K562 (cell line): ENCODE measurements around the gene ZFP36. TPM values are rescaled to one million over a fixed set of nuclear protein-coding genes. Genes with fewer than 3 reads are reported as not detected.

Source experiments
- ARID2 ChIP-seq: fragments of 450-650 bp; IDR thresholded peaks from 2 replicates; pipeline ENCODE4 v1.6.1; 2017; ENCODE audit warnings: antibody characterized with exemption, mild to moderate bottlenecking
- CHD1 ChIP-seq: fragments of 200-600 bp; sonication (generic); IDR thresholded peaks from one replicate; pipeline ENCODE4 v1.6.1; 2012; ENCODE audit warnings: mild to moderate bottlenecking, moderate library complexity, low read length, inconsistent platforms
- CTBP1 ChIP-seq: fragments of 450-650 bp; IDR thresholded peaks from 2 replicates; pipeline ENCODE4 v1.6.1; 2016; ENCODE audit warnings: borderline replicate concordance
- GABPA ChIP-seq: fragments of 200-800 bp; sonication (Bioruptor generic); conservative IDR thresholded peaks from 2 replicates; pipeline ENCODE4 v1.6.1; 2016; ENCODE audit warnings: low read depth, missing genetic modification characterization, missing compliant biosample characterization
- MBD2 ChIP-seq: sonication (generic); IDR thresholded peaks from 2 replicates; pipeline ENCODE4 v1.6.1; 2016; ENCODE audit warnings: low read depth, borderline replicate concordance
- MTA3 ChIP-seq: fragments of 450-650 bp; formaldehyde crosslinking; IDR thresholded peaks from 2 replicates; pipeline ENCODE4 v1.6.1; 2017; ENCODE audit warnings: mild to moderate bottlenecking, borderline replicate concordance
- NCOR1 ChIP-seq: fragments of 450-650 bp; IDR thresholded peaks from 2 replicates; pipeline ENCODE4 v1.6.1; 2016; ENCODE audit warnings: mild to moderate bottlenecking, moderate library complexity
- SNIP1 ChIP-seq: fragments of 450-650 bp; IDR thresholded peaks from 2 replicates; pipeline ENCODE4 v1.7.1; 2017; ENCODE audit warnings: low read depth, mild to moderate bottlenecking
- SUPT5H ChIP-seq: fragments of 450-650 bp; IDR thresholded peaks from 2 replicates; pipeline ENCODE4 v1.6.1; 2016
- TAF1 ChIP-seq: IDR thresholded peaks from 2 replicates; pipeline ENCODE4 v1.6.1; 2011; ENCODE audit warnings: mild to moderate bottlenecking, low read length, moderate library complexity; ENCODE audit not compliant: insufficient read depth, control insufficient read depth, severe bottlenecking; ENCODE audit errors: extremely low read depth
- TAF15 ChIP-seq: fragments of 200-400 bp; formaldehyde crosslinking; IDR thresholded peaks from 2 replicates; pipeline ENCODE4 v1.6.1; 2017; ENCODE audit warnings: mild to moderate bottlenecking, low read depth, low read length, moderate library complexity
- TBP ChIP-seq: optimal IDR thresholded peaks from 2 replicates; pipeline ENCODE3; 2011; ENCODE audit warnings: low read depth, low read length, improper control_type of control experiment
- ZNF146 ChIP-seq: IDR thresholded peaks from one replicate; pipeline ENCODE4 v1.6.1; 2018; ENCODE audit warnings: missing compliant biosample characterization; ENCODE audit not compliant: unreplicated experiment
- polyA plus RNA-seq, 8 experiments: library from polyadenylated mRNA; depleted of rRNA in 4 of 8; stranded (reverse) in 5 of 8; unstranded in 3 of 8; fragments of >200 nt; fragmentation: Nextera tagmentation in 2 of 8; fragmentation: Illumina TruSeq in 1 of 8; extraction: Ambion mirVana in 2 of 8; extraction: Trizol in 1 of 8; gene quantifications; 2 replicates each; pipeline versions ENCODE4 v1.2.1 to v1.2.3, GENCODE V29; 2011 to 2014; ENCODE audit warnings: inconsistent platforms in 1 of 8, missing spikeins in 1 of 8
- total RNA-seq, 7 experiments: library from RNA; depleted of rRNA in 6 of 7; stranded (reverse); fragments of >200 nt in 6 of 7; fragmentation: Illumina TruSeq in 2 of 7; extraction: Trizol in 2 of 7; gene quantifications; 2 replicates each; pipeline versions ENCODE4 v1.2.1 to v1.2.3, GENCODE V29; 2011 to 2021; ENCODE audit warnings: low replicate concordance in 1 of 7
- TF ChIP-seq, protein P1 (sequence below): sonication (generic); formaldehyde crosslinking; IDR thresholded peaks from 2 replicates; pipeline ENCODE4 v1.8.0; 2022; ENCODE audit warnings: mild to moderate bottlenecking, missing genetic modification reagents
- TF ChIP-seq, protein P2 (sequence below), 2 experiments: fragments of 150-350 bp in 1 of 2; IDR thresholded peaks; 2 replicates each; pipeline ENCODE4 v1.6.1; 2012 to 2016; ENCODE audit warnings: low read depth in 2 of 2, low read length in 2 of 2, mild to moderate bottlenecking in 1 of 2, moderate library complexity in 1 of 2
- TF ChIP-seq, protein P3 (sequence below): fragments of 450-650 bp; IDR thresholded peaks from 2 replicates; pipeline ENCODE4 v1.6.1; 2018; ENCODE audit not compliant: partially characterized antibody
- TF ChIP-seq, protein P4 (sequence below): fragments of 250-450 bp; sonication (Bioruptor Pico); IDR thresholded peaks from 2 replicates; pipeline ENCODE4 v1.4.0; 2020; ENCODE audit warnings: mild to moderate bottlenecking, moderate library complexity

The ZFP36 gene
- total and polyA plus RNA-seq, 9 of the 15 experiments (the other 6 are each of a cell fraction or from before 2014, with no cell fraction given) = 1.0 to 20.1 (median 3.5) TPM

DNA sequence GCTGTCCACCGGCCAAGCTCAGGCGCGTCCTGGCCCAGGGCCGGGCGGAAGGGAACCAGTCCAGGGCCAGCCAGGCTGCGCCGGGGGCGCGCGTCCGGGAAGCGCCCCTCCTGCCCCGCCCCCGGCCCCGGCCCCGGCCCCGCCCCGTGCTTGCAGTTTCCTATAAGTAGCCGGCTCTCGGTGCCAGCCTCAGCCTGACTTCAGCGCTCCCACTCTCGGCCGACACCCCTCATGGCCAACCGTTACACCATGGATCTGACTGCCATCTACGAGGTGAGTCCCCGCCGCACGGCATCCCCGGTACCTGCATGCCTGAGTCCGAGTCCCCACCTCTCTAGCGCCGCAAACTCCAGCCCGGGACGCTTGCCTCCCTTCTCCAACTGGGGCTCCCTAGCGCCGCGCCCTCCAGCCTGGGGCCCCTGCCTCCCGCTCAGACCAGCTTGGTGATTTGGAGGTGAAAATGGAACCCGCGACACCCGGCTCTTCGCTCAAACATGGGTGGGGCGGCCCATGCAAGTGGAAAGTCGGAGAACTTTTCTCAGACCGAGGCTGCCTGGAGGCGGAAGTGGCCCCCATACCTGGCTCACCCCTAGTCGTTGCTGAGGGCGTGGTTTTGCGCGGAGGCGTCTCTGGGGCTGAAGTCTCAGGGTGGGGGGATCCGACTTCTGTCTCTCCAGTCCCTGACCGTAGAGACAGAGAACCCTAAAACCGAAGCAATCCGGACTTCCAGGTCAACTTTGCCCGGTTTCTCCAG is at the start of gene ZFP36 (continued):
- TF ChIP-seq, protein P1, sequence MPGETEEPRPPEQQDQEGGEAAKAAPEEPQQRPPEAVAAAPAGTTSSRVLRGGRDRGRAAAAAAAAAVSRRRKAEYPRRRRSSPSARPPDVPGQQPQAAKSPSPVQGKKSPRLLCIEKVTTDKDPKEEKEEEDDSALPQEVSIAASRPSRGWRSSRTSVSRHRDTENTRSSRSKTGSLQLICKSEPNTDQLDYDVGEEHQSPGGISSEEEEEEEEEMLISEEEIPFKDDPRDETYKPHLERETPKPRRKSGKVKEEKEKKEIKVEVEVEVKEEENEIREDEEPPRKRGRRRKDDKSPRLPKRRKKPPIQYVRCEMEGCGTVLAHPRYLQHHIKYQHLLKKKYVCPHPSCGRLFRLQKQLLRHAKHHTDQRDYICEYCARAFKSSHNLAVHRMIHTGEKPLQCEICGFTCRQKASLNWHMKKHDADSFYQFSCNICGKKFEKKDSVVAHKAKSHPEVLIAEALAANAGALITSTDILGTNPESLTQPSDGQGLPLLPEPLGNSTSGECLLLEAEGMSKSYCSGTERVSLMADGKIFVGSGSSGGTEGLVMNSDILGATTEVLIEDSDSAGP (CRISPR knock-in tag) = peak; percentile 20; the same call in 1 of the 2 replicates
- TF ChIP-seq, protein P2, sequence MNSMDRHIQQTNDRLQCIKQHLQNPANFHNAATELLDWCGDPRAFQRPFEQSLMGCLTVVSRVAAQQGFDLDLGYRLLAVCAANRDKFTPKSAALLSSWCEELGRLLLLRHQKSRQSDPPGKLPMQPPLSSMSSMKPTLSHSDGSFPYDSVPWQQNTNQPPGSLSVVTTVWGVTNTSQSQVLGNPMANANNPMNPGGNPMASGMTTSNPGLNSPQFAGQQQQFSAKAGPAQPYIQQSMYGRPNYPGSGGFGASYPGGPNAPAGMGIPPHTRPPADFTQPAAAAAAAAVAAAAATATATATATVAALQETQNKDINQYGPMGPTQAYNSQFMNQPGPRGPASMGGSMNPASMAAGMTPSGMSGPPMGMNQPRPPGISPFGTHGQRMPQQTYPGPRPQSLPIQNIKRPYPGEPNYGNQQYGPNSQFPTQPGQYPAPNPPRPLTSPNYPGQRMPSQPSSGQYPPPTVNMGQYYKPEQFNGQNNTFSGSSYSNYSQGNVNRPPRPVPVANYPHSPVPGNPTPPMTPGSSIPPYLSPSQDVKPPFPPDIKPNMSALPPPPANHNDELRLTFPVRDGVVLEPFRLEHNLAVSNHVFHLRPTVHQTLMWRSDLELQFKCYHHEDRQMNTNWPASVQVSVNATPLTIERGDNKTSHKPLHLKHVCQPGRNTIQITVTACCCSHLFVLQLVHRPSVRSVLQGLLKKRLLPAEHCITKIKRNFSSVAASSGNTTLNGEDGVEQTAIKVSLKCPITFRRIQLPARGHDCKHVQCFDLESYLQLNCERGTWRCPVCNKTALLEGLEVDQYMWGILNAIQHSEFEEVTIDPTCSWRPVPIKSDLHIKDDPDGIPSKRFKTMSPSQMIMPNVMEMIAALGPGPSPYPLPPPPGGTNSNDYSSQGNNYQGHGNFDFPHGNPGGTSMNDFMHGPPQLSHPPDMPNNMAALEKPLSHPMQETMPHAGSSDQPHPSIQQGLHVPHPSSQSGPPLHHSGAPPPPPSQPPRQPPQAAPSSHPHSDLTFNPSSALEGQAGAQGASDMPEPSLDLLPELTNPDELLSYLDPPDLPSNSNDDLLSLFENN (IDR thresholded peaks at IDR 0.05; ENCODE audit: low read depth in 2 of 2, low read length in 2 of 2) = peak in 1 of 2 experiments; percentile 57; a peak in 2 of 4 replicates
- TF ChIP-seq GABPA (tag) = peak; percentile 71; the same call in 1 of the 2 replicates
- TF ChIP-seq ARID2 = no peak
- TF ChIP-seq, protein P3, sequence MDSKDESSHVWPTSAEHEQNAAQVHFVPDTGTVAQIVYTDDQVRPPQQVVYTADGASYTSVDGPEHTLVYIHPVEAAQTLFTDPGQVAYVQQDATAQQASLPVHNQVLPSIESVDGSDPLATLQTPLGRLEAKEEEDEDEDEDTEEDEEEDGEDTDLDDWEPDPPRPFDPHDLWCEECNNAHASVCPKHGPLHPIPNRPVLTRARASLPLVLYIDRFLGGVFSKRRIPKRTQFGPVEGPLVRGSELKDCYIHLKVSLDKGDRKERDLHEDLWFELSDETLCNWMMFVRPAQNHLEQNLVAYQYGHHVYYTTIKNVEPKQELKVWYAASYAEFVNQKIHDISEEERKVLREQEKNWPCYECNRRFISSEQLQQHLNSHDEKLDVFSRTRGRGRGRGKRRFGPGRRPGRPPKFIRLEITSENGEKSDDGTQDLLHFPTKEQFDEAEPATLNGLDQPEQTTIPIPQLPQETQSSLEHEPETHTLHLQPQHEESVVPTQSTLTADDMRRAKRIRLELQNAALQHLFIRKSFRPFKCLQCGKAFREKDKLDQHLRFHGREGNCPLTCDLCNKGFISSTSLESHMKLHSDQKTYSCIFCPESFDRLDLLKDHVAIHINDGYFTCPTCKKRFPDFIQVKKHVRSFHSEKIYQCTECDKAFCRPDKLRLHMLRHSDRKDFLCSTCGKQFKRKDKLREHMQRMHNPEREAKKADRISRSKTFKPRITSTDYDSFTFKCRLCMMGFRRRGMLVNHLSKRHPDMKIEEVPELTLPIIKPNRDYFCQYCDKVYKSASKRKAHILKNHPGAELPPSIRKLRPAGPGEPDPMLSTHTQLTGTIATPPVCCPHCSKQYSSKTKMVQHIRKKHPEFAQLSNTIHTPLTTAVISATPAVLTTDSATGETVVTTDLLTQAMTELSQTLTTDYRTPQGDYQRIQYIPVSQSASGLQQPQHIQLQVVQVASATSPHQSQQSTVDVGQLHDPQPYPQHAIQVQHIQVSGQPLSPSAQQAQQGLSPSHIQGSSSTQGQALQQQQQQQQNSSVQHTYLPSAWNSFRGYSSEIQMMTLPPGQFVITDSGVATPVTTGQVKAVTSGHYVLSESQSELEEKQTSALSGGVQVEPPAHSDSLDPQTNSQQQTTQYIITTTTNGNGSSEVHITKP = peak; percentile 69
- TF ChIP-seq TAF1 = peak; percentile 79
- TF ChIP-seq MTA3 = peak; percentile 87
- no peak for TF ChIP-seq SNIP1
- TF ChIP-seq, protein P4, sequence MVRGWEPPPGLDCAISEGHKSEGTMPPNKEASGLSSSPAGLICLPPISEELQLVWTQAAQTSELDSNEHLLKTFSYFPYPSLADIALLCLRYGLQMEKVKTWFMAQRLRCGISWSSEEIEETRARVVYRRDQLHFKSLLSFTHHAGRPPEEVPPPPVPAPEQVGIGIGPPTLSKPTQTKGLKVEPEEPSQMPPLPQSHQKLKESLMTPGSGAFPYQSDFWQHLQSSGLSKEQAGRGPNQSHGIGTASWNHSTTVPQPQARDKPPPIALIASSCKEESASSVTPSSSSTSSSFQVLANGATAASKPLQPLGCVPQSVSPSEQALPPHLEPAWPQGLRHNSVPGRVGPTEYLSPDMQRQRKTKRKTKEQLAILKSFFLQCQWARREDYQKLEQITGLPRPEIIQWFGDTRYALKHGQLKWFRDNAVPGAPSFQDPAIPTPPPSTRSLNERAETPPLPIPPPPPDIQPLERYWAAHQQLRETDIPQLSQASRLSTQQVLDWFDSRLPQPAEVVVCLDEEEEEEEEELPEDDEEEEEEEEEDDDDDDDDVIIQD (CRISPR knock-in tag) = no peak
- TF ChIP-seq ZNF146 (CRISPR knock-in tag) = no peak
- peak; percentile 69 for TF ChIP-seq CHD1
- TF ChIP-seq CTBP1 = peak; percentile 60; the same call in 1 of the 2 replicates
- TF ChIP-seq TAF15 = no peak
- TF ChIP-seq SUPT5H = peak; percentile 98
- peak; percentile 96 for TF ChIP-seq TBP
- TF ChIP-seq MBD2 = peak; percentile 87
- TF ChIP-seq NCOR1 = no peak; the same call in 1 of the 2 replicates
